IMR-90 (cell line): ENCODE results near the gene SLC39A11. TPM values are rescaled to one million over a fixed set of nuclear protein-coding genes. Genes with fewer than 3 reads are reported as not detected.

Experiments
- ATAC-seq: fragments of 200-7000 bp; cut with Tn5 transposase; 2 replicates; pipeline ENCODE4 v1.9.1; 2020; ENCODE audit warnings: low read depth, mild to moderate bottlenecking, moderate library complexity
- BruUV-seq: library from RNA; stranded (reverse); fragments of 400-500 nt; replicated peaks from 2 replicates; lab custom pipeline; 2021; lab: Mats Ljungman, UMichigan
- CTCF ChIA-PET: fragments of 300-600 bp; formaldehyde crosslinking; extraction: SDS; loops from one replicate; lab custom pipeline; 2021; ENCODE audit warnings: antibody characterized with exemption; lab: Yijun Ruan, JAX
- POLR2A ChIA-PET: fragments of 300-600 bp; sonication (Branson Sonifier 250); formaldehyde crosslinking; loops from one replicate; lab custom pipeline; 2022; ENCODE audit warnings: antibody characterized with exemption; ENCODE audit not compliant: unreplicated experiment; lab: Charles Lee
- DNase-seq: peaks from one replicate; pipeline ENCODE4 v3.0.0; 2013
- H2AFZ ChIP-seq: replicated peaks from 2 replicates; pipeline ENCODE3; 2013; ENCODE audit warnings: low read length, mild to moderate bottlenecking; ENCODE audit not compliant: poor library complexity
- H2AK5ac ChIP-seq: 2 replicates; pipeline ENCODE4 v1.6.1; 2013; ENCODE audit warnings: low read depth, low read length, inconsistent platforms
- H2AK9ac ChIP-seq: replicated peaks from 2 replicates; pipeline ENCODE3; 2013; ENCODE audit warnings: mild to moderate bottlenecking, low read depth, low read length, moderate library complexity; ENCODE audit not compliant: poor library complexity
- H2BK120ac ChIP-seq: 2 replicates; pipeline ENCODE4 v1.6.1; 2013; ENCODE audit warnings: low read depth, low read length, inconsistent platforms
- H2BK15ac ChIP-seq: 3 replicates; pipeline ENCODE4 v1.6.1; 2013; ENCODE audit warnings: low read depth, low read length, inconsistent platforms
- H2BK20ac ChIP-seq: 2 replicates; pipeline ENCODE4 v1.6.1; 2013; ENCODE audit warnings: low read depth, mild to moderate bottlenecking, inconsistent platforms, low read length, moderate library complexity
- H2BK5ac ChIP-seq: 2 replicates; pipeline ENCODE4 v1.6.1; 2013; ENCODE audit warnings: mild to moderate bottlenecking, low read depth, low read length, inconsistent platforms; ENCODE audit not compliant: poor library complexity, severe bottlenecking
- H3K14ac ChIP-seq: replicated peaks from 2 replicates; pipeline ENCODE4 v1.6.1; 2013; ENCODE audit warnings: low read depth, low read length, inconsistent platforms
- H3K18ac ChIP-seq: 2 replicates; pipeline ENCODE4 v1.6.1; 2013; ENCODE audit warnings: low read depth, low read length, control low read depth
- H3K23ac ChIP-seq: 2 replicates; pipeline ENCODE4 v1.6.1; 2013; ENCODE audit warnings: low read depth, low read length, inconsistent platforms
- H3K27ac ChIP-seq: 2 replicates; pipeline ENCODE4 v1.5.1; 2013; ENCODE audit warnings: mild to moderate bottlenecking, control low read depth, low read length; ENCODE audit not compliant: insufficient read depth
- H3K27me3 ChIP-seq: 2 replicates; pipeline ENCODE4 v1.6.1; 2013; ENCODE audit warnings: low read length; ENCODE audit not compliant: control insufficient read depth, insufficient read depth
- H3K36me3 ChIP-seq: 2 replicates; pipeline ENCODE4 v1.6.1; 2013; ENCODE audit warnings: low read length, mixed read lengths; ENCODE audit not compliant: control insufficient read depth, insufficient read depth
- H3K4ac ChIP-seq: 2 replicates; pipeline ENCODE4 v1.6.1; 2013; ENCODE audit warnings: low read depth, low read length, inconsistent platforms
- H3K4me1 ChIP-seq: 2 replicates; pipeline ENCODE4 v1.6.1; 2013; ENCODE audit warnings: low read length, mixed read lengths; ENCODE audit not compliant: control insufficient read depth, insufficient read depth
- H3K4me2 ChIP-seq: 2 replicates; pipeline ENCODE4 v1.6.1; 2013; ENCODE audit warnings: low read depth, mild to moderate bottlenecking, control low read depth, low read length, moderate library complexity
- H3K4me3 ChIP-seq: 2 replicates; pipeline ENCODE4 v1.5.1; 2013; ENCODE audit warnings: low read depth, mild to moderate bottlenecking, control low read depth, low read length, moderate library complexity; ENCODE audit not compliant: insufficient read depth
- H3K56ac ChIP-seq: 2 replicates; pipeline ENCODE4 v1.6.1; 2013; ENCODE audit warnings: low read length, inconsistent platforms; ENCODE audit not compliant: insufficient read depth; ENCODE audit errors: extremely low read depth
- H3K79me1 ChIP-seq, 2 experiments: 2 replicates each; pipeline ENCODE4 v1.6.1; 2013; ENCODE audit warnings: low read length in 2 of 2, inconsistent platforms in 1 of 2, low read depth in 1 of 2
- H3K9ac ChIP-seq: 2 replicates; pipeline ENCODE4 v1.6.1; 2013; ENCODE audit warnings: low read depth, low read length, control low read depth
- H3K9me1 ChIP-seq: 2 replicates; pipeline ENCODE4 v1.6.1; 2013; ENCODE audit warnings: low read length, inconsistent platforms; ENCODE audit not compliant: insufficient read depth
- H3K9me3 ChIP-seq: 2 replicates; pipeline ENCODE4 v1.6.1; 2013; ENCODE audit warnings: low read length; ENCODE audit not compliant: control insufficient read depth, insufficient read depth
- H4K20me1 ChIP-seq: 2 replicates; pipeline ENCODE4 v1.6.1; 2013; ENCODE audit warnings: low read length, inconsistent platforms; ENCODE audit not compliant: insufficient read depth
- H4K5ac ChIP-seq: 2 replicates; pipeline ENCODE4 v1.6.1; 2013; ENCODE audit warnings: mild to moderate bottlenecking, low read depth, low read length, control low read depth
- H4K8ac ChIP-seq, 2 experiments: 2 replicates each; pipeline ENCODE4 v1.6.1; 2013; ENCODE audit warnings: low read depth in 2 of 2, low read length in 2 of 2, control low read depth in 1 of 2, inconsistent platforms in 1 of 2
- H4K91ac ChIP-seq: 2 replicates; pipeline ENCODE4 v1.6.1; 2013; ENCODE audit warnings: low read depth, low read length, inconsistent platforms; ENCODE audit not compliant: insufficient read depth
- CHD1 ChIP-seq: IDR thresholded peaks from 2 replicates; pipeline ENCODE4 v1.6.1; 2012; ENCODE audit warnings: low read depth, low read length, improper control_type of control experiment
- NFE2L2 ChIP-seq: fragments of 150-350 bp; IDR thresholded peaks from 2 replicates; pipeline ENCODE4 v1.6.1; 2016; ENCODE audit warnings: low read depth, mild to moderate bottlenecking, low read length
- SMC3 ChIP-seq: fragments of 150-350 bp; IDR thresholded peaks from 2 replicates; pipeline ENCODE4 v1.6.1; 2016; ENCODE audit warnings: low read depth, mild to moderate bottlenecking, antibody characterized with exemption, low read length, moderate library complexity
- whole genome bisulfite sequencing, 2 experiments: methylation state at CpG; one replicate each; pipeline versions ENCODE4 v1.1.5 to v1.1.7; 2013; ENCODE audit warnings: missing lambda C conversion rate in 2 of 2; ENCODE audit not compliant: insufficient read length in 1 of 2; ENCODE audit errors: extremely low coverage in 2 of 2; 5-methylcytosine and 5-hydroxymethylcytosine counted together
- dilution Hi-C: fragments of 300-500 bp; cut with HindIII; formaldehyde crosslinking; loops from one replicate; pipeline ENCODE4 v1.14.3; 2018; ENCODE audit warnings: low sequenced_read_pairs; ENCODE audit not compliant: unreplicated experiment
- in situ Hi-C: fragments of 300-500 bp; cut with MboI; formaldehyde crosslinking; loops from 3 replicates; pipeline ENCODE4 v1.14.3; 2019; ENCODE audit warnings: low sequenced_read_pairs, inconsistent platforms, mixed read lengths
- intact Hi-C: fragments of 100-400 bp; cut with micrococcal nuclease; formaldehyde crosslinking; loops from 2 replicates; pipeline ENCODE4 v1.10.0; 2022
- polyA plus RNA-seq, 3 experiments: library from polyadenylated mRNA; depleted of rRNA; stranded (reverse); fragments of >200 nt; gene quantifications; 2 replicates each; pipeline ENCODE4 v1.2.3, GENCODE V29; 2012; ENCODE audit warnings: low replicate concordance in 1 of 3
- total RNA-seq: library from RNA; depleted of rRNA; stranded (reverse); fragments of >200 nt; gene quantifications from 2 replicates; pipeline ENCODE4 v1.2.3, GENCODE V29; 2012

Gene SLC39A11
- total and polyA plus RNA-seq, 2 of the 4 experiments (the other 2 are of a cell fraction), result 8.8 to 14.3 TPM

DNA sequence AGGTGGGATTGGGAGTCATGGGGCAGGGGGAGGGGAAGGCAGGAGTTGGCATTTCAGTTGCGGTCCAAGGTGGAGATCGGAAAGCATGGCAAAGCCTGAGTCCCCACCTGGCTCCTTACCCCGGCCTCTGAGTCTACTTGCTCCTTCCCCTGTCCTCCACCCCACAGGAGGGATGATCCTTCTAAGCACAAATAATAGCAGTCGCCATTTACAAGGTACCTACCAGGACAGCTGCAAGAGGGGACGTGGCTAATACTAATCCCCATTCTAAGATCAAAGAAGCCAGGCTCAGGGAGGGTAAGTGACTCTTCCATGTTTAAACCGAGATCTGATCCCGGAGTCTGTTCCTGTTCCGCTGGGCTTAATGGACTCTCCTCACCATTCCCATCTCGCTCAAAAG lies 396.3 kb downstream of the SLC39A11 start:
- no peaks in the 10 kb centered on the region; a peak in 1 of 4 replicates for H3K79me1 ChIP-seq
- no peak overlapping the region for H2BK5ac ChIP-seq
- H2AK9ac ChIP-seq, result no peak overlapping the region
- H2BK15ac ChIP-seq, result no peak overlapping the region
- H4K20me1 ChIP-seq, result no peaks in the 10 kb centered on the region; the same call in 1 of the 2 replicates
- H2AK5ac ChIP-seq, result no peak overlapping the region
- H3K18ac ChIP-seq, result no peak overlapping the region
- H3K9me1 ChIP-seq, result peaks cover 15% of the 10 kb centered on the region; the same call in 1 of the 2 replicates
- no peak overlapping the region for H3K4me3 ChIP-seq
- peaks cover 16% of the 10 kb centered on the region for H3K4me1 ChIP-seq
- H3K4ac ChIP-seq, result no peak overlapping the region
- H3K9me3 ChIP-seq, result no peaks in the 10 kb centered on the region
- H3K36me3 ChIP-seq, result no peaks in the 10 kb centered on the region
- ATAC-seq (no peak), DNase-seq (no peak)
- WGBS, 2 experiments, result 93% methylated on average over 6 of the region's 9 CpGs; no CpG with 5 or more reads in 1 of the 2 experiments
- no peak overlapping the region for H4K91ac ChIP-seq
- H3K27ac ChIP-seq, result no peak overlapping the region
- dilution Hi-C loops (no loop called here), intact Hi-C loops (no loop called here), in situ Hi-C loops (no loop called here)
- H3K56ac ChIP-seq, result no peak overlapping the region
- H4K8ac ChIP-seq, result no peak overlapping the region
- no peak overlapping the region for H3K4me2 ChIP-seq
- no peak overlapping the region for H4K5ac ChIP-seq
- TF ChIP-seq SMC3 (no peak), CHD1 (no peak), NFE2L2 (no peak)
- H2BK120ac ChIP-seq, result no peak overlapping the region
- H2BK20ac ChIP-seq, result no peak overlapping the region; the same call in 1 of the 2 replicates
- H3K27me3 ChIP-seq, result no peaks in the 10 kb centered on the region
- BruUV-seq, result no TSS peak
- H3K9ac ChIP-seq, result no peak overlapping the region
- CTCF ChIA-PET, result no interaction called here
- H2AFZ ChIP-seq, result no peak overlapping the region
- POLR2A ChIA-PET, result no interaction called here
- H3K23ac ChIP-seq, result no peak overlapping the region
- no peak overlapping the region for H3K14ac ChIP-seq
